Measurements from ENCODE around the gene BEND5. TPM values are rescaled to one million over a fixed set of nuclear protein-coding genes. Genes with fewer than 3 reads are reported as not detected.

BEND5 gene
- total and polyA plus RNA-seq, 10 of the 15 experiments (the other 5 are each of a cell fraction or from before 2014, with no cell fraction given): 0.26 TPM; not detected in 9

- Histone ChIP-seq H3K27ac (ENCODE audit: control insufficient read depth, insufficient read depth) (no peak overlapping the region), H3K79me2 (ENCODE audit: control insufficient read depth, insufficient read depth, low read length) (no peaks in the 10 kb centered on the region), H3K9ac (ENCODE audit: control insufficient read depth, insufficient read depth, low read length) (no peak overlapping the region), H3K36me3 (ENCODE audit: control insufficient read depth in 2 of 2, insufficient read depth in 2 of 2, low read length in 1 of 2) (no peaks in the 10 kb centered on the region), H3K4me2 (ENCODE audit: control insufficient read depth, insufficient read depth) (no peak overlapping the region), H4K20me1 (ENCODE audit: control insufficient read depth, insufficient read depth) (no peaks in the 10 kb centered on the region), H3K27me3 (replicated peaks in 1 of 2; ENCODE audit: control insufficient read depth in 2 of 2, insufficient read depth in 2 of 2, low read length in 1 of 2) (no peaks in the 10 kb centered on the region; a peak in 2 of 4 replicates), H3K9me3 (replicated peaks; ENCODE audit: control insufficient read depth, insufficient read depth, low read length) (no peaks in the 10 kb centered on the region), H3K4me3 (no peak overlapping the region), H3K4me1 (ENCODE audit: control insufficient read depth, insufficient read depth, low read length) (no peaks in the 10 kb centered on the region), H2AFZ (ENCODE audit: control insufficient read depth, low read depth, low read length) (no peak overlapping the region)
- DNase-seq (ENCODE audit: low read depth, low spot score) (no peak), ATAC-seq (no peak), FAIRE-seq (no peak)
- POLR2A ChIA-PET: no interaction called here
- WGBS (ENCODE audit: insufficient coverage, insufficient replicate concordance, low lambda C conversion rate, missing lambda C conversion rate): 0% methylated on average over 2 of the region's 2 CpGs
- CTCF ChIA-PET: no interaction called here
- intact Hi-C loops (cut with micrococcal nuclease; ENCODE audit: unreplicated experiment): no loop called here
- BruUV-seq (replicated peaks): no TSS peak
- RAD21 ChIA-PET (ENCODE audit: unreplicated experiment): no interaction called here
- in situ Hi-C loops (cut with MboI): no loop called here
- SMC1A ChIA-PET (ENCODE audit: uncharacterized antibody, unreplicated experiment): no interaction called here
- TF ChIP-seq ZNF687 (IDR thresholded peaks at IDR 0.05) (no peak), RFX5 (IDR thresholded peaks at IDR 0.05; ENCODE audit: low read depth, low read length) (no peak), BCL3 (IDR thresholded peaks at IDR 0.05; ENCODE audit: borderline replicate concordance, insufficient read depth, low read depth, low read length, poor library complexity, severe bottlenecking) (no peak), POLR2AphosphoS2 (IDR thresholded peaks at IDR 0.05; ENCODE audit: low read depth, low read length) (no peak), ASH2L (IDR thresholded peaks at IDR 0.05; ENCODE audit: borderline replicate concordance, low read depth) (no peak), ZBTB40 (IDR thresholded peaks at IDR 0.05; ENCODE audit: borderline replicate concordance) (no peak), CBX5 (IDR thresholded peaks at IDR 0.05; ENCODE audit: low read depth) (no peak), IRF5 (IDR thresholded peaks at IDR 0.05; ENCODE audit: borderline replicate concordance) (no peak), SIN3A (IDR thresholded peaks at IDR 0.05; ENCODE audit: low read depth, low read length) (no peak), SRF (IDR thresholded peaks at IDR 0.05; ENCODE audit: low read depth in 2 of 2, low read length in 2 of 2) (no peak), CHD1 (IDR thresholded peaks at IDR 0.05; ENCODE audit: low read depth, low read length) (no peak), YY1 (IDR thresholded peaks at IDR 0.05; ENCODE audit: low read depth, low read length) (no peak)
Measured at GRCh38 chr1:48710915-48711314, 65.8 kb downstream of the BEND5 start.

Data from GM12878 (cell line).